HS-27A (cell line): ENCODE data around the gene PDE6B.
"Not testable (repeated sequence)": the region's sequence is repeated elsewhere in the genome, so short reads cannot be mapped to it uniquely, and the experiment has no call there.

Experiments used
- DNase-seq: peaks from one replicate; pipeline ENCODE4 v3.0.0-alpha.2; 2012; ENCODE audit warnings: low read depth, missing footprints

The PDE6B gene

DNA sequence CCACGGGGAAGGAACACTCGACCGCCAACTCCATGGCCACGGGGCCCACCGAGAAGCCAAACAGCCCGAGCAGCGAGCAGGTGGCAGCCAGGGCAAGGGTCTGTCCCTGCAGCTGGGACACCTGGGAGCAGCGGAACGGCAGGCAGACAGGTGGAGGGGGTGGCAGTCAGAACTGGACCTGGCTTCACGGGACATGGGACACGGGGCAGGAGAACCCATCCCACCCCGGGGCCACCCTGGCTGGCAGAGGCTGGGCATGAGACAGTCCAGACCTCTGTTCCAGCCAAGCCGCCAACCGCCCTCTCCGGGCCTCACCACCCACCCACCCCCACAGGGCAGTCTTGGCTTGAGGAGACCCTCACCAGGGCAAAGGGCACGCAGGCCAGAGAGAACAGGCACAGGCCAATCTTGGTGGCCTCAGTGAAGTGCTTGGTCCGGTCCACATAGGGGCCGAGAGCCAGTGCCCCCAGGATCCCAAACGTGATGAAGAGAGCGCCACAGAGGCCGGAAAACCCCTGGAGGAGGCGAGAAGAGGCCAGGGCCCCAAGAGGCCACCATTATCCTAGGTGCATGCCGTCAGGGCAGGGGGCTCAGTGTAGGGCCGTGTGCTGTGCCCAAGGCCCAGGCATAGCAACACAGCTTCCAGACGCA, 58.0 kb downstream of the PDE6B start:
- no peak for DNase-seq

DNA sequence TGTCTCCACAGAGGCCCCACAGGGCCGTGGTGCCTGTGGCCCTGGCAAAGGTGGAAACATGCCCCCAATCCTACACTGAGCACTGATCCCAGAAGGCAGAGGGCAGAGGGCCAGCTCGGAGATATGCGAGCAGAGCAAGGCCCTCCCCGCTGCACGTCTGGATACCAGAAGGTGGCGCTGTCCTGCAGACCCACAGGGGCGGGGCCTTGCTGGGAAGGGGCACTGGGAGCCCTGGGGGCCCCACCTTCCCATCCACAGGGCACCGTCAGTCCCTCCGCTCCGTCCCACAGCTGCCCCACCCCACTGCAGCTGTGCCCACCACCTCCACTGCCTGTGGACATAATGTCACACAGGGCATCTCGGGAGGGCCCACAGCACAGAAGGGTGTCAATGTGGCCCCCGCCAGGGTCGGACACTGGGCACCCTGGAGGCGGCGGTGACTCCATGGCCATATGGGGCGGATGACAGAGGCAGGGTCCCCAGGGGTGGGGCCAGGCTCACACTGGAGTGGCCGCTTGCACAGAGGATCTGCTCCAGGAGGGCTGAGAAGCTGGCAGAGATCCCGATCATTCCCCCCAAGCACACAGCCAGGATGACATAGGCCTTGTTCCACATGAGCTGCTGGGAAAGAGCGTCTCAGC, 58.7 kb downstream of the PDE6B start:
- no peak for DNase-seq

GRCh38 chr4:684623-685327, 59.4 kb downstream of the PDE6B start:
- no peak for DNase-seq

GRCh38 chr4:685679-686412, 60.5 kb downstream of the PDE6B start:
- no peak for DNase-seq

DNA sequence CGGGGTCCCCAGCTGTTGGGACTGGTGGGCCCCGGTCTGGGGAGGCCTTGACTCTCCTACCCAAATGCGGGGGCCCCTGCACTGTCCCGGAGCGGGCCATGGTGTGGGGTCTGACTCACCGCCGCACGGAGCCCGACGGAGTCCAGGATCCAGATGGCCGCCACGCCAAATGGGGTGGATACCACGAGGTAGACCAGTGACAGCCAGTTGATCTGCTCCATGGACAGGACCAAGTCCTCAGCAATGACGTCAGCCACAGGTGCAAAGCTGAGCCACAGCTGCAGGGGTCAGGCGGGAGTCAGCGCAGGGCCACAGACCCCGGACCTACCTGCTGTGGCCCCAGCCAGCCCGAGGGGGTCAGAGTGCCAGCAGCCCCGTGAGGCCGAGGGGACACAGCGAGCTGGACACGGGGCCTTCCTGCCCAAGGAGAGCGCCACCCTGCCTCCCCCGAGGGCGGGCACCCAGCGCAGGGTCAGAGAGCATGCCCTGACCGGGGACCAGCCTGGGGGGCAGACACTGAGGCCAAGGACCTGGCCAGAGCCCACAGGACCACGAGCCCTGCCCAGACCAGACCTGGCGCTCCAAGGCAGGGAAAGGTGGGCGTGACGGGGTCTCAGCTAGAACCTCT, 61.2 kb downstream of the PDE6B start:
- DNase-seq, result no peak

- no peak for DNase-seq
These were observed 61.9 kb downstream of the PDE6B start for GRCh38 chr4:687048-687970.

GRCh38 chr4:687971-688853, 62.8 kb downstream of the PDE6B start:
- DNase-seq, result no peak

DNA sequence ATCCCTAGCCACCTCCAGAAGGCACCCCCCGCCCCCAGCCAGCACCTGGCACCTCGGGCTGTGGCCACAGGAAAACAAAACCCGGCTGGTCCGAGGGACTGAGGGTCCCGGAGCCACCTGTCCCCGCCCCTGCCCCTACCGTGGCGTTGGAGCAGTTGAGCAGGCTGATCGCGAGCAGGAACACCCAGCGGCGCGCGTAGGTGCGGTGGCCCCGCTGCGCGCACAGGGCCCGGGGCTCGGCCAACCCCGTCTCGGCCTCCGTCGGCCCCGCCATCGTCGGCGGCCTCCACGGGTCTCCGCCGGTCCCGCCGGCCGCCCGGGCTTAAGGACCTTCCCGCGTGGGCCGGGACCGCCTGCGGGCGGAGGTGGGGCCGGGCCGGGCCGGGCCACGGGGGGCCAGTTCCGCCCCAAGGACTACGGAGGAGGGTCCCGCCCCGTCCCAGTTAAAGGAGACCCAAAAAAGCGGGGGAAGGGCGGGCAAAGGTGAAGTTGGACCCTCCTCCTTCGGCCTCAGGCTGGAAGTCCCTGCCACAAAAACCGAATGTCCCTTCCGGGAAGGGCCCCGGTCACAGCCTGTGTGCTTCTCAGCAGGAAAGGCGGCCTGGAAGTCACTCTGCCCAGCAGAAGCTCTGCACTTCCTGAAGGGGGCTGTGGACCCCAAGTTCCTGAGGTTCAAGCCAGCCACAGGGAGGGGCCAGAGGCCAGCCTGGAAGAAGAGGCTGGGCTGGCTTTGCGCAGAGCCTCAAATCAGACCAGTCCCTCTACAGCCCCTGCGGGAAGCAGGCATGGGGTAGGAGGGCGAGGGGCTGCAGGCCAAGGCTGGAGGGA, 63.7 kb downstream of the PDE6B start, which contains the start of gene SLC49A3:
Gene SLC49A3, minus strand, starts transcription at position 298 of the 828 bp plus-strand sequence. Its CDS starts 24 bp downstream, at position 274.
- DNase-seq, result no peak

GRCh38 chr4:689723-690122, 64.3 kb downstream of the PDE6B start:
- DNase-seq, result no peak

DNA sequence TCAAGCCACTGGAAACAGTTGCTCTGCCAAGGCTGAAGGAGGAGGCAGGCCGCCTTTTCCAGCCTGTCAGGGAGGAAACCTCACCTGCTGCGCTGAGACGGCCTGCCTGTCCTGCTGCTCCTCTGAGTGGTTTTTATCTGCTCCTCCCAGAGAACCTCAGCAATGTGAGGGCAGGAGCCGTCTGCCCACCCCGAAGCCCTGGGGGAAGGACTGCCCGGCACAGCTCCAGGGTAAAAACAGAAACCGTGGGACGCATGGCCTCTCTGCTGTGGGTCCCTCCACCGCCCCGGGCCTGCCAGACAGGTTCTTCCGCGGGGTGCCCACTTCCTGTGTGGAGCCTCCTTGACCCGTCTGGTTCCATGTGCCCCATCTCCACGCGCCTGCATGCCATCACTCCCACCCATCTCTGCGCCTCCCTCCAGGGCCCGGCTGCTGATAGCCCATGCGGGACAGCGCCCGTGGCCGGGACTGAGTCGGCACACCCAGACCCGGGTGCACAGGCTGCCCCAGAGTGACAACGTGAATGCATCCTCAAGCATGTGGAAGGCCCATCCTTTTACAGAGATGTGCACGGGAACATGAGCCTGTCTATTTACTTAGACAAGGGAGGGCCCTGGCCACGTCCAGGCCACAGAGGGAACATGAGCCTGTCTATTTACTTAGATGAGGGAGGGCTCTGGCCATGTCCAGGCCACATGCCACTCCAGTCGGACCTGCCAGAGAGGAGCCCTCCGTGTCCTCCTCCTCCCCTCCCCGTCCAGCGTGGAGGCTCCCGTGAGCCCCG, 67.6 kb downstream of the PDE6B start:
- no peak for DNase-seq

GRCh38 chr4:694341-694940, 69.1 kb downstream of the PDE6B start:
- not testable (repeated sequence) for DNase-seq

DNA sequence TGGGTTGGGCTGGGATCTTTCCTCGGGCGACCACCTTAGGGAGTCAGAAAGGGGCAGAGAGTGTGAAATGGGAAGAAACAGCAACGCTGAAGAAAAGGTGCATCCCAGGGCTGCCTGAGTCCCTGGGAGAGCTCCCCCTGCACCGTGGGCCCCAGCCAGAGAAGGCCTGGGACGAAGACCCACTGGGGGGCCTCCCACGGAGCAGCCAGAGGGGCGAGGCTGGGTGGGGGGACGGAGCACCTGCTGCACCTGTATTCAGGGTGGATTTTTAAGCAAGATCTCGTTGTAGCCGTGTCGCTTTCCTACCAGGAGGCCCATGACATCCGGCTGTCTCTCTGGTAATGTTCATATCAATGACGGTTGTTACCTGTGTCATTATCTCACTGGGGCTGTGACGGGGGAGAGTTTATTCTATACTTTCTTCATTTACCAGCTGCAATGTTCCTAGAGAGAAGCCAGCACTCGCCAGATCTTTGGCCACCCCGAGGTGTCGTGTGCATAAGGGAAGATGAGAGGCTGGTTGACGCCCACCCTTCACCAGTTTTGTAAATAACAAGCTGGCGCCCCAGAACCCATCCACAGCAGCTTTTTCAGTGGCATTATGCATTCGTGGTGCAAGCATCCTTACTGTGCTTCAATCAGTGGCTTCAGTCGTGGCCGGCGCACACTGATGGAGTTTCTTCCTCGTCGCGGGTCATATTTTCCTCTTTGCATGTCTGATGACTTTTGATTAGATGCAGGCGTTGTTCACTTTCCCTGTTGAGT, 74.6 kb downstream of the PDE6B start:
- DNase-seq, result no peak

GRCh38 chr4:700587-701264, 75.4 kb downstream of the PDE6B start:
- no peak for DNase-seq

DNA sequence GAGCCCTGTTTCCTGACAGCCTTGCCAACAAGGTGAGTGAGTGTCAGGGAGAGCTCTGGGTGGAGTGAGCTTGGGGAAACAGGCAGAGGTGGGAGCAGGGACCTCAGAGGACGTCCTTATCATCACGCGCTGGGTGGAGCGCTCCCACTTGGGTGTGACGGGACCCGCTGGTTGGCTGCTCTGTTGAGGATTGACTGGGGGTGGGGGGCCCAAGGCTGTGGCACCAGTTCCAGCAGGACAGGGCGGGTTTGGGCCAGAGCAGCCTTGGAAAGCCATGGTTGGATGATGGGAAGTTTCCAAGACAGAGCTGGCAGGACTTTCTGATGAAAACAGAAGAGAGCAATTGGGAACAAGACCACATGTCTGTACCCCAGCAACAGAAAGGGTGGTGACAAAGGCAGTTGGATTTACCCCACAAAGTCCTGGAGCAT, 77.3 kb downstream of the PDE6B start:
- DNase-seq, result no peak

DNA sequence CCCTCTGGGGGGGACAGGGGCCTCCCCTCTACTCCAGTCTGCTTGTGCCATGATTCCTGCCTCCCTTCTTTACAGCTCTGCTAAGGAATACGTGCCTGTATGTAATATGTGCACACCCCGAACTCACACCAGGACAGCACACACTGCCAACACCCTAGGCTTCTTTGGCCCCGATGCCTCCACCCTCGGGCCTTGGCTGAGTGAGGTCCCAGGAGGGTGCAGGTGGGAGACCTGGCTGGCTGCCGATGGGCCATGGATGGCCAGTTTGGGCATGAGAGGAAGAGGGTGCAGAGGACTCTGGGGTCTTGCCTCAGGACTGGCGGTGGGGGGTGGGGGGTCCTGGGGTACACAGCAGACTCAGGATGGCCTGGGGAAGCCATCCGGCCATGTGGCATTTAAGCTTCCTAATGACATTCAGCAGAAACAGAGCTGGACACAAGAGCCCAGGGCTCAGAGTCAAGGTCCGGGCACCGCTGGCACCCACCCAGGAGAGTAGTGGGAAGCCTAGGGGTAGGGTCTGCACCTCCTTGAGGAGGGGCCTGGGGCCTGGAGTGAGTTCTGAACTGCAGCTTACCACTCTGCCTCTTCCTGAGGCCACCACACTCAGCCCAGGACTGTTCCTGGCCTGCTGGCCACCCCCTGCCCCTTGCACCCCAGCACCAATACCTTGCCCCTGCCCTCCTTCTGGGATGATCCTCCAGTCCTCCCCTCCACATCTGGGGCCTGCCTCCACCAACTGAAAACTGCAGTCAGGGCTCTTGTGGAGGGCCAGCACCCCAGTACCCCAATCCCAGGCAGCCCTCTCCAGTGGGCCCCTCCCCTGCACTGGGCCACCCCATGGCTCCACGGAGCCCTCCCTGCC, 78.2 kb downstream of the PDE6B start:
- DNase-seq, result no peak
